ENCODE results near the gene IRGM. TPM values are rescaled to one million over a fixed set of nuclear protein-coding genes. Genes with fewer than 3 reads are reported as not detected.
"Not testable (repeated sequence)": the region's sequence is repeated elsewhere in the genome, so short reads cannot be mapped to it uniquely, and the experiment has no call there.

The IRGM gene
- total RNA-seq (not detected), polyA plus RNA-seq (under 1 TPM in 1 of 2 donors, not detected in 1; 0.06 TPM)
- long read RNA-seq, donor 1, result 0 reads
- long read RNA-seq, donor 2, result 0 reads
- long read RNA-seq, donor 3, result 0 reads

- WGBS, 2 donors, result 85 to 89% methylated on average over 3 of the region's 3 CpGs
- not testable (repeated sequence) for ATAC-seq, H3K27me3 ChIP-seq, H3K36me3 ChIP-seq, H3K9me3 ChIP-seq, H3K27ac ChIP-seq, H3K4me1 ChIP-seq, DNase-seq
- H3K4me3 ChIP-seq, result peak within 1 kb of the TSS in 1 of 10 donors; percentile 28
- intact Hi-C loops (cut with DNase I), result loop anchor here (2.0 to 10.0 kb wide), 8 partner anchors 44 to 391 kb away; no protein-coding TSS in a partner anchor
Measured at GRCh38 chr5:150846308-150846653, at the start of gene IRGM. IRGM (plus strand) TSS chr5:150846521; CDS start chr5:150848124, 1,603 bp downstream.

GRCh38 chr5:150797384-150797783, 48.9 kb upstream of the IRGM start:
- intact Hi-C loops (cut with DNase I), result no loop called here
- no peak for TF ChIP-seq CTCF (IDR thresholded peaks at IDR 0.05)
- Histone ChIP-seq H3K27ac (no peak overlapping the region), H3K4me1 (peaks cover 0 to 23% (median 8%) of the 10 kb centered on the region in 9 donors), H3K9me3 (no peaks in the 10 kb centered on the region), H3K4me3 (no peak overlapping the region), H3K36me3 (peaks cover 0 to 50% (median 16%) of the 10 kb centered on the region in 9 donors), H3K27me3 (no peaks in the 10 kb centered on the region)
- 97 to 100% methylated on average over 2 of the region's 2 CpGs for WGBS, 2 donors
- DNase-seq (no peak), ATAC-seq (no peak)

GRCh38 chr5:150801117-150801927, 45.0 kb upstream of the IRGM start:
- Histone ChIP-seq H3K36me3 (peaks cover 0 to 26% (median 6%) of the 10 kb centered on the region in 9 donors), H3K27ac (peak overlapping the region in 9 of 10 donors; percentile 10 to 63 (median 41)), H3K4me1 (peaks cover 0 to 13% (median 4%) of the 10 kb centered on the region in 9 donors), H3K4me3 (peak overlapping the region in 9 of 10 donors; percentile 18 to 51 (median 43)), H3K9me3 (peaks cover 0 to 7% (median 0%) of the 10 kb centered on the region in 11 donors), H3K27me3 (no peaks in the 10 kb centered on the region)
- peak in 1 of 2 donors; percentile 51 for DNase-seq
- peak; percentile 75 to 93 (median 90) for ATAC-seq
- intact Hi-C loops (cut with DNase I), result loop anchor here in 8 of 10 donors (1.0 to 5.0 kb wide), 5 partner anchors 23 to 46 kb away; partner anchors contain the start of genes IRGM (in 5 of the 8) and SMIM3 (in 1 of the 8)
- WGBS, 2 donors, result 8 to 11% methylated on average over 15 of the region's 15 CpGs
- TF ChIP-seq CTCF (IDR thresholded peaks at IDR 0.05), result peak; percentile 27 to 67 (median 53)

- no peak for ATAC-seq
- intact Hi-C loops (cut with DNase I), result loop anchor here in 3 of 10 donors (5.0 kb wide), 2 partner anchors 38 to 43 kb away; partner anchors contain the start of gene IRGM (in 2 of the 3)
- Histone ChIP-seq H3K9me3 (peaks cover 0 to 7% (median 0%) of the 10 kb centered on the region in 11 donors), H3K4me3 (no peak overlapping the region), H3K36me3 (no peaks in the 10 kb centered on the region), H3K4me1 (peaks cover 0 to 13% (median 4%) of the 10 kb centered on the region in 9 donors), H3K27ac (no peak overlapping the region), H3K27me3 (no peaks in the 10 kb centered on the region)
- no peak for TF ChIP-seq CTCF (IDR thresholded peaks at IDR 0.05)
- no peak for DNase-seq
- WGBS, 2 donors, result 93% methylated on average over 6 of the region's 6 CpGs
Measured at GRCh38 chr5:150804388-150804787, 41.9 kb upstream of the IRGM start.
